ENCODE results near the gene KLF7. TPM values are rescaled to one million over a fixed set of nuclear protein-coding genes. Genes with fewer than 3 reads are reported as not detected.
A peak's percentile ranks its signal among the peaks of the same experiment; 100 is the strongest.

Gene KLF7
- total RNA-seq, 1 donor from 2014 or later, result 35.8 TPM

GRCh38 chr2:207155516-207156444 is 10.0 kb downstream of the KLF7 start:
- intact Hi-C loops (cut with micrococcal nuclease), result loop anchor here (1.0 kb wide), 2 partner anchors 10 to 11 kb away; partner anchors contain the start of gene KLF7
- TF ChIP-seq CTCF (IDR thresholded peaks at IDR 0.05), result no peak
- no peaks in the 10 kb centered on the region for H3K9me3 Mint-ChIP-seq
- no peaks in the 10 kb centered on the region for H3K27me3 Mint-ChIP-seq
- peak overlapping the region; percentile 9 for H3K4me3 Mint-ChIP-seq
- DNase-seq (no peak), ATAC-seq (ENCODE audit: low read depth) (no peak)
- ChIA-PET CTCF (interaction anchor here (0.9 kb wide), 1 partner anchor 10 kb away, joined by 5 read pairs; the partner anchor contains the start of gene KLF7), POLR2A (interaction anchor here (1.8 to 6.3 kb wide), 3 partner anchors 10 to 14 kb away, joined by 8 to 63 read pairs (median 11); partner anchors contain the start of gene KLF7)
- peaks cover 9% of the 10 kb centered on the region for H3K36me3 Mint-ChIP-seq (ENCODE audit: low read depth)
- peak overlapping the region; percentile 26 for H3K27ac Mint-ChIP-seq
- peaks cover 74% of the 10 kb centered on the region for H3K4me1 Mint-ChIP-seq

GRCh38 chr2:207154556-207155510 is 10.9 kb downstream of the KLF7 start:
- H3K27ac Mint-ChIP-seq, result peak overlapping the region; percentile 57
- H3K9me3 Mint-ChIP-seq, result no peaks in the 10 kb centered on the region
- H3K4me1 Mint-ChIP-seq, result peaks cover 84% of the 10 kb centered on the region
- no peak for TF ChIP-seq CTCF (IDR thresholded peaks at IDR 0.05)
- ATAC-seq (ENCODE audit: low read depth), result no peak
- H3K4me3 Mint-ChIP-seq, result no peak overlapping the region
- no peak for DNase-seq
- no peaks in the 10 kb centered on the region for H3K27me3 Mint-ChIP-seq
- ChIA-PET POLR2A (interaction anchor here (2.9 to 6.3 kb wide), 2 partner anchors 11 kb away, joined by 11 to 63 read pairs; partner anchors contain the start of gene KLF7), CTCF (no interaction called here)
- H3K36me3 Mint-ChIP-seq (ENCODE audit: low read depth), result peaks cover 8% of the 10 kb centered on the region
- intact Hi-C loops (cut with micrococcal nuclease), result loop anchor here (1.0 kb wide), 2 partner anchors 10 to 11 kb away; partner anchors contain the start of gene KLF7

DNA sequence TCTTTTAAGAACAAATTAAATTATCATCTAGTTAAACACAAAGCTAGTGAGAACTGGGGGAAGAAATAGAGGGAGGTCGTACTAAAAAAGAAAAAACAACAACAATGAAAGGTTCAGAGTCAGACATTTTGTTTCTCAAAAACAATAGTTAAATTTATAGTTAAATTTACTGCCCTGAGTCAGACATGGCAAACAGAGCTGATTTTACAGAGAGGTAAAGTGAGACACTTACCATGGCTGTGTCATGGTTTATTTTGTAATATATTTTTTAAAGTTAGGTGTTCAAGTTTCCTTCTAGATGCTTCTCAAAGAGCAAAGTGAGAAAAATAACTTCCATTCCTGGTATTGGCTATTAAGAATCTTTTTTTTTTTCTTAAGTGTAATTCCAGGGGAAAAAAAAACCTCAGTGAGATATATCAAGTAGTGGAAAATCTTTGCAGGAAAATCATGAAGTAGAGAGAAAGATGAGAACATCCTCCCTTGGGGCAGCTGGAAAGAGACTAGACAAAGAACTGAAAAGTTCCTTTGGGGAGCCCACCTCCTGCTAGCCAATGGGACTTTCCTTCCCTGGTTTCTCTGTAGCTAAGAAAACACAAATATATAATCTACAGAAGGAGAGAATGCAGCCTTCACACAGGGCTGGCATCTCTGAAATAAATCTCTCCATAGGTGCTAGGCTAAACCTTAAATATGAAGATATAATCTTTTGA is 12.3 kb downstream of the KLF7 start:
- Mint-ChIP-seq H3K27me3 (no peaks in the 10 kb centered on the region), H3K36me3 (ENCODE audit: low read depth) (peaks cover 18% of the 10 kb centered on the region), H3K27ac (peak overlapping the region; percentile 72), H3K4me3 (no peak overlapping the region), H3K4me1 (peaks cover 95% of the 10 kb centered on the region), H3K9me3 (no peaks in the 10 kb centered on the region)
- DNase-seq (no peak), ATAC-seq (ENCODE audit: low read depth) (no peak)
- intact Hi-C loops (cut with micrococcal nuclease), result no loop called here
- ChIA-PET POLR2A (interaction anchor here (1.1 to 6.3 kb wide), 3 partner anchors 10 to 378 kb away, joined by 4 to 63 read pairs (median 9); partner anchors contain the start of gene KLF7), CTCF (interaction anchor here (1.6 kb wide), 1 partner anchor 11 kb away, joined by 6 read pairs; no protein-coding TSS in a partner anchor)
- TF ChIP-seq CTCF (IDR thresholded peaks at IDR 0.05), result no peak

DNA sequence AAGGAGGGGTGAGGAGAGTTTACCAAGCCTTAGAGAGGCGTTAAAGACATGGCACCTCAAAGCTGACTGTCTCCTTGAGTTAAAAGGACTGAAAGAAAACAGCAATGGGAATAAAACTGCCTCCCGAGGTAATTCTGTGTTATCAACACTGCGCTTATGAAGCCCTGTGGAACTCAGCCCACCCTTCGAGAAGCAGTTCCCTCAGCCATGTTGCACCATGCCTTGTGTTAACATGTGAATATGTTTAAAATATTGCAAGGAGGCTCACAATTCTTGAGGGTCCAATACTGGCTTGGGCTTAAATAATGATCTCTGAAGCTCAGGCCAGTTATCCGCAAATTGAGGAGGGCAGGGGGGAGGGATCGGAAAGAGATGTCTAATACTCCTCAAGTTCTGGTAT is 14.7 kb downstream of the KLF7 start:
- POLR2A ChIA-PET, result interaction anchor here (0.6 to 6.8 kb wide), 3 partner anchors 14 to 574 kb away, joined by 4 to 35 read pairs (median 6); partner anchors contain the start of gene KLF7
- no peak overlapping the region for H3K27ac Mint-ChIP-seq
- CTCF ChIA-PET, result no interaction called here
- TF ChIP-seq CTCF (IDR thresholded peaks at IDR 0.05), result no peak
- DNase-seq, result no peak
- peaks cover 19% of the 10 kb centered on the region for H3K36me3 Mint-ChIP-seq (ENCODE audit: low read depth)
- H3K27me3 Mint-ChIP-seq, result no peaks in the 10 kb centered on the region
- H3K9me3 Mint-ChIP-seq, result no peaks in the 10 kb centered on the region
- intact Hi-C loops (cut with micrococcal nuclease), result no loop called here
- no peak overlapping the region for H3K4me3 Mint-ChIP-seq
- ATAC-seq (ENCODE audit: low read depth), result no peak
- peaks cover 78% of the 10 kb centered on the region for H3K4me1 Mint-ChIP-seq

Measured in activated B cell treated with CpG ODN at 0.5 μM for 24 hours (primary cell).